Caco-2 (cell line): ENCODE data around the gene ANKRD22. TPM values are rescaled to one million over a fixed set of nuclear protein-coding genes. Genes with fewer than 3 reads are reported as not detected.

ENCODE experiments used
- BruUV-seq: library from RNA; stranded (reverse); fragments of 400-500 nt; replicated peaks from 2 replicates; lab custom pipeline; 2021; lab: Mats Ljungman, UMichigan
- CTCF ChIA-PET: fragments of 300-600 bp; sonication (Branson Sonifier 250); formaldehyde crosslinking; loops from one replicate; lab custom pipeline; 2022; ENCODE audit warnings: antibody characterized with exemption; lab: Charles Lee
- POLR2A ChIA-PET: fragments of 300-600 bp; sonication (Branson Sonifier 250); formaldehyde crosslinking; loops from one replicate; lab custom pipeline; 2022; ENCODE audit warnings: antibody characterized with exemption; lab: Charles Lee
- DNase-seq, 2 experiments: peaks; one replicate each; pipeline versions ENCODE4 v3.0.0 to v3.0.0-alpha.2; 2020 to 2022
- H3K27me3 ChIP-seq: replicated peaks from 2 replicates; pipeline ENCODE4 v1.6.0; 2011; ENCODE audit warnings: low read length; ENCODE audit not compliant: control insufficient read depth, insufficient read depth
- H3K36me3 ChIP-seq: 2 replicates; pipeline ENCODE4 v1.5.1; 2011; ENCODE audit warnings: low read length; ENCODE audit not compliant: control insufficient read depth, insufficient read depth
- H3K4me1 ChIP-seq: fragments of 250-450 bp; sonication (Bioruptor Pico); 2 replicates; pipeline ENCODE4 v1.5.1; 2020; ENCODE audit warnings: mild to moderate bottlenecking
- H3K4me3 ChIP-seq: 2 replicates; pipeline ENCODE4 v1.5.1; 2011; ENCODE audit warnings: low read depth, mild to moderate bottlenecking, control low read depth, low read length
- H3K9me3 ChIP-seq: fragments of 250-450 bp; sonication (Bioruptor Pico); 2 replicates; pipeline ENCODE4 v1.5.1; 2020; ENCODE audit warnings: mild to moderate bottlenecking, moderate library complexity
- H3K27ac Mint-ChIP-seq: one replicate; pipeline ENCODE4 v1.8.0; 2022; ENCODE audit warnings: mixed read lengths; ENCODE audit not compliant: unreplicated experiment
- H3K27me3 Mint-ChIP-seq: one replicate; pipeline ENCODE4 v1.8.0; 2022; ENCODE audit warnings: mixed read lengths; ENCODE audit not compliant: insufficient read depth, unreplicated experiment
- H3K36me3 Mint-ChIP-seq: one replicate; pipeline ENCODE4 v1.8.0; 2022; ENCODE audit warnings: mild to moderate bottlenecking, mixed read lengths; ENCODE audit not compliant: insufficient read depth, unreplicated experiment
- H3K4me1 Mint-ChIP-seq: one replicate; pipeline ENCODE4 v1.8.0; 2022; ENCODE audit warnings: low read depth, mixed read lengths; ENCODE audit not compliant: unreplicated experiment
- H3K4me3 Mint-ChIP-seq: one replicate; pipeline ENCODE4 v1.8.0; 2022; ENCODE audit warnings: mild to moderate bottlenecking, moderate library complexity, mixed read lengths; ENCODE audit not compliant: unreplicated experiment
- H3K9me3 Mint-ChIP-seq: one replicate; pipeline ENCODE4 v1.8.0; 2022; ENCODE audit warnings: mixed read lengths; ENCODE audit not compliant: unreplicated experiment
- intact Hi-C: fragments of 100-400 bp; cut with micrococcal nuclease; formaldehyde crosslinking; loops from one replicate; pipeline ENCODE4 v1.10.0; 2022; ENCODE audit not compliant: unreplicated experiment
- total RNA-seq: library from RNA; stranded (reverse); gene quantifications from 2 replicates; pipeline ENCODE4 v1.2.3, GENCODE V29; 2022
- TF ChIP-seq, protein P1 (sequence below), 2 experiments: fragments of 200-600 bp in 1 of 2; IDR thresholded peaks; 1 replicate in 1 of 2; 2 replicates in 1 of 2; pipeline versions ENCODE4 v1.5.1 to v1.8.0; 2011 to 2022; ENCODE audit warnings: antibody characterized with exemption in 1 of 2, control low read depth in 1 of 2, inconsistent platforms in 1 of 2, low read depth in 1 of 2, low read length in 1 of 2, mild to moderate bottlenecking in 1 of 2, moderate library complexity in 1 of 2; ENCODE audit not compliant: insufficient read depth in 1 of 2, severe bottlenecking in 1 of 2, unreplicated experiment in 1 of 2

The ANKRD22 gene
- total RNA-seq, 1 experiment from 2014 or later: not detected

DNA sequence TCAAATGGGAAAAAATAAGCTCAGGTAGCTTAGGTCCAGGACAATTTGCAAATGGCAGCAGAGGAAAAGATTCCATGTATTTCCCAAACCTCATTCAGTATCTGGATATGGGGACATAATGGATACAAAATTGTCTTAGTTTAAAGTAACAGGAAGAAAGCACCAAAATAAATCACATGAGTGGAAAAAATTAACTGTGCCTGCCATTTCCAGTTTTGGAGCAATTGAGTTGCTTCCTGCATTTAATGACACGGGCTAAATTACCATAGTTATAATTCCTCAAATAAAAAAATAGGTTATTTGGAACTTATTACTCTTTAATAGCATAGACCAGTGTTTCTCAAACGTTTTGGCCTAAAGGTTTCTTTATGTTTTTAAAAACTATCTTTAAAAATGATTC lies 22.1 kb upstream of the ANKRD22 start:
- Histone ChIP-seq H3K4me1 (no peaks in the 10 kb centered on the region), H3K27me3 (no peaks in the 10 kb centered on the region), H3K4me3 (no peak overlapping the region), H3K36me3 (no peaks in the 10 kb centered on the region), H3K9me3 (no peaks in the 10 kb centered on the region)
- Mint-ChIP-seq H3K27ac (no peak overlapping the region), H3K36me3 (no peaks in the 10 kb centered on the region), H3K4me1 (no peaks in the 10 kb centered on the region), H3K9me3 (no peaks in the 10 kb centered on the region), H3K4me3 (no peak overlapping the region), H3K27me3 (peaks cover 16% of the 10 kb centered on the region)
- intact Hi-C loops: no loop called here
- TF ChIP-seq, protein P1, sequence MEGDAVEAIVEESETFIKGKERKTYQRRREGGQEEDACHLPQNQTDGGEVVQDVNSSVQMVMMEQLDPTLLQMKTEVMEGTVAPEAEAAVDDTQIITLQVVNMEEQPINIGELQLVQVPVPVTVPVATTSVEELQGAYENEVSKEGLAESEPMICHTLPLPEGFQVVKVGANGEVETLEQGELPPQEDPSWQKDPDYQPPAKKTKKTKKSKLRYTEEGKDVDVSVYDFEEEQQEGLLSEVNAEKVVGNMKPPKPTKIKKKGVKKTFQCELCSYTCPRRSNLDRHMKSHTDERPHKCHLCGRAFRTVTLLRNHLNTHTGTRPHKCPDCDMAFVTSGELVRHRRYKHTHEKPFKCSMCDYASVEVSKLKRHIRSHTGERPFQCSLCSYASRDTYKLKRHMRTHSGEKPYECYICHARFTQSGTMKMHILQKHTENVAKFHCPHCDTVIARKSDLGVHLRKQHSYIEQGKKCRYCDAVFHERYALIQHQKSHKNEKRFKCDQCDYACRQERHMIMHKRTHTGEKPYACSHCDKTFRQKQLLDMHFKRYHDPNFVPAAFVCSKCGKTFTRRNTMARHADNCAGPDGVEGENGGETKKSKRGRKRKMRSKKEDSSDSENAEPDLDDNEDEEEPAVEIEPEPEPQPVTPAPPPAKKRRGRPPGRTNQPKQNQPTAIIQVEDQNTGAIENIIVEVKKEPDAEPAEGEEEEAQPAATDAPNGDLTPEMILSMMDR (IDR thresholded peaks at IDR 0.05; ENCODE audit: insufficient read depth in 1 of 2, low read depth in 1 of 2, low read length in 1 of 2, severe bottlenecking in 1 of 2, unreplicated experiment in 1 of 2): no peak
- BruUV-seq: no TSS peak
- POLR2A ChIA-PET: no interaction called here
- CTCF ChIA-PET: no interaction called here
- no peak for DNase-seq

DNA sequence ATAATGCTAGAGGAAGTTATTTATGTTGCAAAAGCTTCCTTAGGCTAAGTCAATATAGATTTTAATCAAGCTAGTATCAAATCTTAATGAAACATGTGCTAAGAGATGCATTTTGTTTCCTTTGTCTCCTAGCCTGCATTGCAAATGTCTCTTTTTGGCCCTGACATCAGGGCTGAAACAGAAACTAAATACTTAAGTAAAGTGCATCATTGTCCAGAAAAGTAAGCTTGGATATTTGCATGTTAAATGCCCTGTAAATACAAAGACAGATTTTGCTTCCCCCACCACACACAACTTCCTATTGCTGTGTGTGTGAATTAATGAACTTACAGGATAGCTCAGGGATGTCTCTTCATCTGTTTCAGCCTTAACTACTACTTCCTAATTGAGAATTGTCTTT lies 18.4 kb upstream of the ANKRD22 start:
- no peaks in the 10 kb centered on the region for H3K9me3 ChIP-seq
- no peak overlapping the region for H3K4me3 ChIP-seq
- Mint-ChIP-seq H3K36me3 (no peaks in the 10 kb centered on the region), H3K27me3 (peaks cover 4% of the 10 kb centered on the region), H3K9me3 (no peaks in the 10 kb centered on the region), H3K27ac (no peak overlapping the region), H3K4me1 (no peaks in the 10 kb centered on the region), H3K4me3 (no peak overlapping the region)
- intact Hi-C loops: no loop called here
- no peak for DNase-seq
- POLR2A ChIA-PET: no interaction called here
- no peaks in the 10 kb centered on the region for H3K4me1 ChIP-seq
- CTCF ChIA-PET: no interaction called here
- H3K36me3 ChIP-seq: no peaks in the 10 kb centered on the region
- no TSS peak for BruUV-seq
- no peaks in the 10 kb centered on the region for H3K27me3 ChIP-seq
- TF ChIP-seq, protein P1 (IDR thresholded peaks at IDR 0.05; ENCODE audit: insufficient read depth in 1 of 2, low read depth in 1 of 2, low read length in 1 of 2, severe bottlenecking in 1 of 2, unreplicated experiment in 1 of 2): no peak

DNA sequence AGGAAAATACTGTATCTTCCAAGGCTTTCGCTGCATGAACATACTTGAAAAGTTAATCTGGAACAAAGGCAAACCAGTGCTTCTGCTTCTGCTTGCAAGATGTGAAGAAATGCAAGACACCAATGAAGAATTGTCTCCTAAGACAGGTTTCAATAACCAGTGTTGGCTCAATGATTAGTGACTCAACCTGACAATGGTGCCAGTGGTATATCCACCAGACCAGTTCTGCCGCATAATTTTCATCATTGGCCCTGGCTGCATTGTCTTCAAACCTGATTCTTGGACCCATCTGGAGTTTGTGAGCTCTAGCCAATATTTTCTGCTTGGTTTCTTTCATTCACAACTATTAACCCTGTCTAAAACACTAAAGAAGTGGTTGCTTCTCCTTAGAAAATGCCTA lies 14.8 kb upstream of the ANKRD22 start:
- H3K9me3 Mint-ChIP-seq: no peaks in the 10 kb centered on the region
- no peaks in the 10 kb centered on the region for H3K4me1 Mint-ChIP-seq
- H3K4me3 Mint-ChIP-seq: no peak overlapping the region
- Histone ChIP-seq H3K9me3 (no peaks in the 10 kb centered on the region), H3K4me3 (no peak overlapping the region), H3K4me1 (no peaks in the 10 kb centered on the region), H3K36me3 (no peaks in the 10 kb centered on the region), H3K27me3 (no peaks in the 10 kb centered on the region)
- H3K27ac Mint-ChIP-seq: no peak overlapping the region
- TF ChIP-seq, protein P1 (IDR thresholded peaks at IDR 0.05; ENCODE audit: insufficient read depth in 1 of 2, low read depth in 1 of 2, low read length in 1 of 2, severe bottlenecking in 1 of 2, unreplicated experiment in 1 of 2): no peak
- no TSS peak for BruUV-seq
- H3K36me3 Mint-ChIP-seq: no peaks in the 10 kb centered on the region
- intact Hi-C loops: no loop called here
- peaks cover 16% of the 10 kb centered on the region for H3K27me3 Mint-ChIP-seq
- DNase-seq: no peak
- POLR2A ChIA-PET: no interaction called here
- CTCF ChIA-PET: no interaction called here
